Measurements from ENCODE around the gene CDC42BPB.

Gene CDC42BPB

DNA sequence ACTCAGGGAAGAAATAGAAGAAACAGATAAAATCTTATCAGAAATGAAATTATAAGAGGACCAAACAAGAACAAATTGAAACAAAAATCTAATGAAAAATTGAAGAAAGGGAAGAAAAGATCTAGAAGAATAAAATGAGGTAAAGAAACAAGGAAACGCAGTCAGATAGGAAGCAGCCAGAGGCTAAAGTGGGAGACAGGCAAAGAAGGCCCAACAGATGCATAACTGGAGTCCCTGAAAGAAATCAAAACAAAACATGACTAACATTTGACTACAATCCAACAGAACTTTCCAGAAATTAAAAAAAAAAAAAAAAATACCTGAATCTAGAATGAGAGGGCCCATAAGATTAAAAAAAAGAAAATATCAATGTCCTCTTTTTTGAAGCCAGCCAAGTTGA is 69.3 kb downstream of the CDC42BPB start:
- H3K27ac ChIP-seq (ENCODE audit: extremely low read depth, low read depth, low read length): no peak overlapping the region
- POLR2A ChIA-PET: no interaction called here
- H3K36me3 ChIP-seq (ENCODE audit: control insufficient read depth in 2 of 2, insufficient read depth in 1 of 2, low read length in 2 of 2): peaks cover 10 to 83% of the 10 kb centered on the region in 2 experiments
- no peaks in the 10 kb centered on the region for H3K4me1 ChIP-seq (ENCODE audit: control insufficient read depth, insufficient read depth, low read length)
- no peaks in the 10 kb centered on the region for H3K9me3 ChIP-seq (ENCODE audit: control insufficient read depth, insufficient read depth, low read depth, low read length)
- TF ChIP-seq REPIN1 (tag by site-specific recombination; IDR thresholded peaks at IDR 0.05; ENCODE audit: low read depth) (no peak), ZNF324 (tag by site-specific recombination; IDR thresholded peaks at IDR 0.05) (no peak), ZNF416 (tag by site-specific recombination; IDR thresholded peaks at IDR 0.05) (no peak), ZNF626 (tag by site-specific recombination; IDR thresholded peaks at IDR 0.05) (peak; percentile 88; the same call in 1 of the 2 replicates), ZNF223 (tag by site-specific recombination; IDR thresholded peaks at IDR 0.05) (no peak), KLF7 (tag by site-specific recombination; IDR thresholded peaks at IDR 0.05; ENCODE audit: borderline replicate concordance) (no peak), KLF8 (tag by site-specific recombination; IDR thresholded peaks at IDR 0.05) (peak; percentile 53), SETDB1 (IDR thresholded peaks at IDR 0.05; ENCODE audit: insufficient read length, low read length) (peak; percentile 91), SP7 (tag by site-specific recombination; IDR thresholded peaks at IDR 0.05) (no peak), ZNF585B (tag by site-specific recombination; IDR thresholded peaks at IDR 0.05) (0 out of 2 replicates have a peak, but pooled peaks have one; percentile 17), ZNF132 (tag by site-specific recombination; IDR thresholded peaks at IDR 0.05; ENCODE audit: borderline replicate concordance) (no peak), ZNF558 (tag by site-specific recombination; IDR thresholded peaks at IDR 0.05) (0 out of 2 replicates have a peak, but pooled peaks have one; percentile 50), ZNF133 (tag by site-specific recombination; IDR thresholded peaks at IDR 0.05) (peak; percentile 100), ZXDB (tag by site-specific recombination; IDR thresholded peaks at IDR 0.05) (0 out of 2 replicates have a peak, but pooled peaks have one; percentile 15), ZNF664 (tag by site-specific recombination; IDR thresholded peaks at IDR 0.05) (no peak), ZNF560 (tag by site-specific recombination; IDR thresholded peaks at IDR 0.05; ENCODE audit: borderline replicate concordance) (peak; percentile 56; the same call in 1 of the 2 replicates), ZNF624 (tag by site-specific recombination; IDR thresholded peaks at IDR 0.05) (no peak), PRDM1 (tag by site-specific recombination; IDR thresholded peaks at IDR 0.05) (no peak), ZNF169 (tag by site-specific recombination; IDR thresholded peaks at IDR 0.05) (no peak), ZNF529 (tag by site-specific recombination; IDR thresholded peaks at IDR 0.05; ENCODE audit: insufficient replicate concordance) (peak; percentile 50), ZNF174 (tag by site-specific recombination; IDR thresholded peaks at IDR 0.05) (no peak)
- TF ChIP-seq, protein P1, sequence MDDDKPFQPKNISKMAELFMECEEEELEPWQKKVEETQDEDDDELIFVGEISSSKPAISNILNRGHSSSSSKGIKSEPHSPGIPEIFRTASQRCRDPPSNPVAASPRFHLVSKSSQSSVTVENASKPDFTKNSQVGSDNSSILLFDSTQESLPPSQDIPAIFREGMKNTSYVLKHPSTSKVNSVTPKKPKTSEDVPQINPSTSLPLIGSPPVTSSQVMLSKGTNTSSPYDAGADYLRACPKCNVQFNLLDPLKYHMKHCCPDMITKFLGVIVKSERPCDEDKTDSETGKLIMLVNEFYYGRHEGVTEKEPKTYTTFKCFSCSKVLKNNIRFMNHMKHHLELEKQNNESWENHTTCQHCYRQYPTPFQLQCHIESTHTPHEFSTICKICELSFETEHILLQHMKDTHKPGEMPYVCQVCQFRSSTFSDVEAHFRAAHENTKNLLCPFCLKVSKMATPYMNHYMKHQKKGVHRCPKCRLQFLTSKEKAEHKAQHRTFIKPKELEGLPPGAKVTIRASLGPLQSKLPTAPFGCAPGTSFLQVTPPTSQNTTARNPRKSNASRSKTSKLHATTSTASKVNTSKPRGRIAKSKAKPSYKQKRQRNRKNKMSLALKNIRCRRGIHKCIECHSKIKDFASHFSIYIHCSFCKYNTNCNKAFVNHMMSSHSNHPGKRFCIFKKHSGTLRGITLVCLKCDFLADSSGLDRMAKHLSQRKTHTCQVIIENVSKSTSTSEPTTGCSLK (tag by site-specific recombination; IDR thresholded peaks at IDR 0.05): no peak
- TF ChIP-seq, protein P2, sequence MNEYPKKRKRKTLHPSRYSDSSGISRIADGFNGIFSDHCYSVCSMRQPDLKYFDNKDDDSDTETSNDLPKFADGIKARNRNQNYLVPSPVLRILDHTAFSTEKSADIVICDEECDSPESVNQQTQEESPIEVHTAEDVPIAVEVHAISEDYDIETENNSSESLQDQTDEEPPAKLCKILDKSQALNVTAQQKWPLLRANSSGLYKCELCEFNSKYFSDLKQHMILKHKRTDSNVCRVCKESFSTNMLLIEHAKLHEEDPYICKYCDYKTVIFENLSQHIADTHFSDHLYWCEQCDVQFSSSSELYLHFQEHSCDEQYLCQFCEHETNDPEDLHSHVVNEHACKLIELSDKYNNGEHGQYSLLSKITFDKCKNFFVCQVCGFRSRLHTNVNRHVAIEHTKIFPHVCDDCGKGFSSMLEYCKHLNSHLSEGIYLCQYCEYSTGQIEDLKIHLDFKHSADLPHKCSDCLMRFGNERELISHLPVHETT (tag by site-specific recombination; IDR thresholded peaks at IDR 0.05): 0 out of 2 replicates have a peak, but pooled peaks have one; percentile 27
- TF ChIP-seq, protein P3, sequence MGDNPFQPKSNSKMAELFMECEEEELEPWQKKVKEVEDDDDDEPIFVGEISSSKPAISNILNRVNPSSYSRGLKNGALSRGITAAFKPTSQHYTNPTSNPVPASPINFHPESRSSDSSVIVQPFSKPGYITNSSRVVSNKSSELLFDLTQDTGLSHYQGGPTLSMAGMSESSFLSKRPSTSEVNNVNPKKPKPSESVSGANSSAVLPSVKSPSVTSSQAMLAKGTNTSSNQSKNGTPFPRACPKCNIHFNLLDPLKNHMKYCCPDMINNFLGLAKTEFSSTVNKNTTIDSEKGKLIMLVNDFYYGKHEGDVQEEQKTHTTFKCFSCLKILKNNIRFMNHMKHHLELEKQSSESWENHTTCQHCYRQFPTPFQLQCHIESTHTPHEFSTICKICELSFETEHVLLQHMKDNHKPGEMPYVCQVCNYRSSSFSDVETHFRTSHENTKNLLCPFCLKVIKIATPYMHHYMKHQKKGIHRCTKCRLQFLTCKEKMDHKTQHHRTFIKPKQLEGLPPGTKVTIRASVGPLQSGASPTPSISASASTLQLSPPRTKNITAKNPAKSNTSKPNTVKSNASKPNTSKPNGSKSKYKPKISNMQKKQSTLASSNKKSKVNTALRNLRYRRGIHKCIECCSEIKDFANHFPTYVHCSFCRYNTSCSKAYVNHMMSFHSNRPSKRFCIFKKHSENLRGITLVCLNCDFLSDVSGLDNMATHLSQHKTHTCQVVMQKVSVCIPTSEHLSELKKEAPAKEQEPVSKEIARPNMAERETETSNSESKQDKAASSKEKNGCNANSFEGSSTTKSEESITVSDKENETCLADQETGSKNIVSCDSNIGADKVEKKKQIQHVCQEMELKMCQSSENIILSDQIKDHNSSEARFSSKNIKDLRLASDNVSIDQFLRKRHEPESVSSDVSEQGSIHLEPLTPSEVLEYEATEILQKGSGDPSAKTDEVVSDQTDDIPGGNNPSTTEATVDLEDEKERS (tag by site-specific recombination; IDR thresholded peaks at IDR 0.05): 0 out of 2 replicates have a peak, but pooled peaks have one; percentile 26
- TF ChIP-seq, protein P4, sequence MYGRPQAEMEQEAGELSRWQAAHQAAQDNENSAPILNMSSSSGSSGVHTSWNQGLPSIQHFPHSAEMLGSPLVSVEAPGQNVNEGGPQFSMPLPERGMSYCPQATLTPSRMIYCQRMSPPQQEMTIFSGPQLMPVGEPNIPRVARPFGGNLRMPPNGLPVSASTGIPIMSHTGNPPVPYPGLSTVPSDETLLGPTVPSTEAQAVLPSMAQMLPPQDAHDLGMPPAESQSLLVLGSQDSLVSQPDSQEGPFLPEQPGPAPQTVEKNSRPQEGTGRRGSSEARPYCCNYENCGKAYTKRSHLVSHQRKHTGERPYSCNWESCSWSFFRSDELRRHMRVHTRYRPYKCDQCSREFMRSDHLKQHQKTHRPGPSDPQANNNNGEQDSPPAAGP (tag by site-specific recombination; IDR thresholded peaks at IDR 0.05): no peak
- no peak overlapping the region for H3K4me3 ChIP-seq (ENCODE audit: low read depth, low read length)
- CTCF ChIA-PET: no interaction called here
